ENCODE data around the gene ZMYM2.

GRCh38 chr13:19991531-19991930 lies 33.0 kb downstream of the ZMYM2 start:
- no peak for TF ChIP-seq CTCF (IDR thresholded peaks at IDR 0.05)
- no peak for TF ChIP-seq POLR2AphosphoS5 (IDR thresholded peaks at IDR 0.05)
- no peak for TF ChIP-seq POLR2A (IDR thresholded peaks at IDR 0.05)
- no peak for TF ChIP-seq EP300 (IDR thresholded peaks at IDR 0.05)
